ENCODE results near the gene AGAP1.

Gene AGAP1

GRCh38 chr2:236169741-236170589 is 676.1 kb downstream of the AGAP1 start:
- DNase-seq = no peak

- no peak for DNase-seq
These were observed 676.8 kb downstream of the AGAP1 start for GRCh38 chr2:236170590-236171165.

GRCh38 chr2:236171181-236171679 is 677.4 kb downstream of the AGAP1 start:
- DNase-seq = no peak

- DNase-seq = no peak
These were observed 677.9 kb downstream of the AGAP1 start for GRCh38 chr2:236171680-236172254.

GRCh38 chr2:236172255-236173035 is 678.6 kb downstream of the AGAP1 start:
- no peak for DNase-seq

- no peak for DNase-seq
These were observed 679.3 kb downstream of the AGAP1 start for GRCh38 chr2:236173036-236173728.

GRCh38 chr2:236173729-236174607 is 680.1 kb downstream of the AGAP1 start:
- no peak for DNase-seq

GRCh38 chr2:236175548-236176150 is 681.8 kb downstream of the AGAP1 start:
- DNase-seq = no peak

GRCh38 chr2:236176417-236176816 is 682.6 kb downstream of the AGAP1 start:
- no peak for DNase-seq

- no peak for DNase-seq
These were observed 683.1 kb downstream of the AGAP1 start for GRCh38 chr2:236176951-236177350.

- DNase-seq = peak; percentile 34
These were observed 683.7 kb downstream of the AGAP1 start for GRCh38 chr2:236177604-236177966.

- DNase-seq = peak; percentile 32
These were observed 684.4 kb downstream of the AGAP1 start for GRCh38 chr2:236177967-236178889.

GRCh38 chr2:236178890-236179235 is 685.0 kb downstream of the AGAP1 start:
- DNase-seq = no peak

GRCh38 chr2:236179236-236180075 is 685.6 kb downstream of the AGAP1 start:
- DNase-seq = no peak

- no peak for DNase-seq
These were observed 686.4 kb downstream of the AGAP1 start for GRCh38 chr2:236180076-236180816.

- DNase-seq = peak; percentile 78
These were observed 687.1 kb downstream of the AGAP1 start for GRCh38 chr2:236180831-236181453.
